Gastroesophageal sphincter (tissue), 3 donors: ENCODE data around the gene MACROD2.

ENCODE experiments used
- EP300 ChIP-seq: sonication (generic); formaldehyde crosslinking; IDR thresholded peaks from one replicate; pipeline ENCODE4 v1.6.1; 2017; ENCODE audit warnings: antibody characterized with exemption, mild to moderate bottlenecking
- POLR2A ChIP-seq, 2 donors: fragments of 450-650 bp; IDR thresholded peaks; one replicate each; pipeline ENCODE4 v1.6.1; 2017; ENCODE audit warnings: antibody characterized with exemption in 2 of 2, mild to moderate bottlenecking in 2 of 2, moderate library complexity in 1 of 2
- POLR2AphosphoS5 ChIP-seq: sonication (generic); formaldehyde crosslinking; IDR thresholded peaks from one replicate; pipeline ENCODE4 v1.6.1; 2017; ENCODE audit warnings: antibody characterized with exemption
- TF ChIP-seq, protein P1 (sequence below), 4 experiments: fragments of 200-600 bp in 2 of 4; fragments of 450-650 bp in 2 of 4; sonication (generic) in 1 of 4; IDR thresholded peaks; one replicate each; pipeline ENCODE4 v1.5.1; 2017 to 2019; ENCODE audit warnings: antibody characterized with exemption in 4 of 4, mild to moderate bottlenecking in 2 of 4, moderate library complexity in 2 of 4

DNA sequence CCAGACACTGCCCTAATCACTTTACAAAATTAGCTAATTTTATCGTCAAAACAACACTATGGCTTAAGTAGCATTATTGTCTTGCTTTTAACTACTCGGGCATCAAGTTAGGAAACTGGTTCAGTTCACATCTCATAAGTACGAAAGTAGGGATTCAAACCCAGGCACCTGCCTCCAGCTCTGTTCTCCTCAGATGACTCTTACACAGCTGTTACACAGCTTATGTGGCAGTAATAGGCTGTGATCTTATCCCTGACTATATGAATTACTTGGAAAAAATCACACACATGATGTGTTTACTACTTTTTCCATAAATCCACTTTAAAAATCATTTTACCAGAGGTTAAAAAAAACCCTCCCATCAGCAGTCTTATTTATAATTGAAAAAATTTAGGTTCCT lies 731.3 kb downstream of the MACROD2 start:
- TF ChIP-seq, protein P1, sequence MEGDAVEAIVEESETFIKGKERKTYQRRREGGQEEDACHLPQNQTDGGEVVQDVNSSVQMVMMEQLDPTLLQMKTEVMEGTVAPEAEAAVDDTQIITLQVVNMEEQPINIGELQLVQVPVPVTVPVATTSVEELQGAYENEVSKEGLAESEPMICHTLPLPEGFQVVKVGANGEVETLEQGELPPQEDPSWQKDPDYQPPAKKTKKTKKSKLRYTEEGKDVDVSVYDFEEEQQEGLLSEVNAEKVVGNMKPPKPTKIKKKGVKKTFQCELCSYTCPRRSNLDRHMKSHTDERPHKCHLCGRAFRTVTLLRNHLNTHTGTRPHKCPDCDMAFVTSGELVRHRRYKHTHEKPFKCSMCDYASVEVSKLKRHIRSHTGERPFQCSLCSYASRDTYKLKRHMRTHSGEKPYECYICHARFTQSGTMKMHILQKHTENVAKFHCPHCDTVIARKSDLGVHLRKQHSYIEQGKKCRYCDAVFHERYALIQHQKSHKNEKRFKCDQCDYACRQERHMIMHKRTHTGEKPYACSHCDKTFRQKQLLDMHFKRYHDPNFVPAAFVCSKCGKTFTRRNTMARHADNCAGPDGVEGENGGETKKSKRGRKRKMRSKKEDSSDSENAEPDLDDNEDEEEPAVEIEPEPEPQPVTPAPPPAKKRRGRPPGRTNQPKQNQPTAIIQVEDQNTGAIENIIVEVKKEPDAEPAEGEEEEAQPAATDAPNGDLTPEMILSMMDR (IDR thresholded peaks at IDR 0.05): no peak
- TF ChIP-seq EP300 (no peak), POLR2A (IDR thresholded peaks at IDR 0.05) (no peak), POLR2AphosphoS5 (no peak)
